HG02943 (cell line): ENCODE measurements around the gene SBNO2.

Experiments
- ATAC-seq: cut with Tn5 transposase; IDR thresholded peaks from one replicate; pipeline ENCODE4 v1.9.1; 2021; ENCODE audit warnings: mild to moderate bottlenecking, low read depth, moderate library complexity; ENCODE audit not compliant: unreplicated experiment

Gene SBNO2

DNA sequence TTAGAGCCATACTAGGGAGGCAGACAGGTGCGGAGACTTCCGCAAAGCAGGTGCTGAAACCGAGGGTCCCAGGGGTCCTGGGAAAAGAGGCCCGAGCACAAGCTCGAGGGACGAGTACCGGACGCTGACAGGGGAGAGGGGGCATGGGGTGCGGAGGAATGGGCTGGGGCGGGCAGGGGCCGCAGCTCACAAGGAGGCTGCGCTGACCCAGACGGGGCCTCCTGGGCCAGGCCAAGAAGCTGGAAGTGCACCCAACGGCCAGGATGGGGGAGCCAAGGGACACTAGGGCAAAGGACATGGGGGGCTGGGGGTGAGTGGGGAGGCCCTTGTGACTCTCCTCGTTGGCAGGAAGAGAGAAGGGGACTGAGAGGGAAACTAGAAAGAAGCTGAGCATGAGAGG, 80.7 kb downstream of the SBNO2 start:
- no peak for ATAC-seq

DNA sequence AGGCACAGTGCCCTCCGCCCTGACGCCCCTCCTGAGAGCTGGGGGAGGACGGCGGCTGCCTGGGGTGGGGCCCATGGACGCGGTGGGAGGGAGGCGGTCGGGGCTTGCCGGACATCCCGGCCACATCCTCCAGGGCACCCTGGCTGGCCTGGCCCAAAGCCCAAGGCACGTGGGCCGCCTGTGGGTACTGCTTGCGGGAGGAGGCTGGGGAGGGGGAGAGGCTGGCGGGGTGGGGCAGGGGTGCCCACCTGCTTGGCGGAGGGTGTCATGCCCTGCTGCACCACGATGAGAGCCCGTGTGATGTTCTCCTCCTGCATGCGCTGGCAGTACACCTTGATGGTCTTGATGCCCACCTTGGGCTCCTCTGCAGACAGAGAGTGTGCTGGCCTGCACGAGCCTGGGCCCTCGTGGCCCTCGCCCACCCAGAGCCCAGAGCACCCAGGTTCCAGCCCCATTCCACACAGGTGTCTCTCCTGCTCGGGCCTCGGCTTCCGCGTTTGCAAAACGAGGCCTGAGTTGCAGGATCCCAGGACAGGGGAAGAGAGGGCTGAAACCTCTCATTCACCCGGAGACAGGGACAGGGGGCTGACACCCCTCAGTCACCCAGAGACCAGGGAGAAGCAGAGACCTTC, 82.4 kb downstream of the SBNO2 start:
- no peak for ATAC-seq

DNA sequence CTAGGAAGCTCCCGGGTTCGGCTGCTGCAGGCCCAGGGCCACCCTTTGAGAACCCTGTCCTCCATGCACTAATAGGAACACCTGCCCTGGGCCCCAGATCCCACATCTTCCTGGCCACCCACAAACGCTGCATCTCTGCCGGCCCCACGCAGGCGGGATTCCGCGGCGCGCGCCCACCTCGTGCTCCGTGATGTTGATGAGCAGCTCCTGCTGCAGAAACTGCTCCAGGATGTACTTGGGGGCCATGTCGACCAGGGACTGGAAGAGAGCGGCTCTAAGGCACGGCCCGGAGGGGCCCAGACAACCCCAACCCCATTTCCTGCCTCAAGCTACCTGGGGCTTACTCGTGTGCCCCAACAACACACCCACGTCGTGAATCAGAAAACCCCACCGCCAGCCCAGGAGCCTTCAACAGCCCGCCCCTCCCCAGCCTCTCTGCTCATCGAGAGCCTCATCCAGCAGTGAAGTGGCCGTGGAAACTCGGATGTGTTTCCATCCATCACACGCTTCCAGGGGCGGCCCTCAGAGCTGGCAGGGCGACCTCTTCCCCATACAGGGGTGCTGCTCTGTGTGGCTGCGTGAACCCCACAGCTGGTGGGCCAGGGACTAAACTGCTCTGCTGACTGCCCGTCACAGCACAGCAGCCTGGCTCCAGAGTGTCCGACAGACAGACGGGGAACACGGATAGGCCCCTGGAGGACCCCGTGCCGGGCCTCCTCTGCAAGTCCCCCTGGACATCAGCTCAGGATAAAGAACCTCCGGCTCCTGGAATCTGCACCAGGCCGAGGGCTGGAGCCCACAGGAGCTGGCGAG, 83.1 kb downstream of the SBNO2 start:
- ATAC-seq = no peak

DNA sequence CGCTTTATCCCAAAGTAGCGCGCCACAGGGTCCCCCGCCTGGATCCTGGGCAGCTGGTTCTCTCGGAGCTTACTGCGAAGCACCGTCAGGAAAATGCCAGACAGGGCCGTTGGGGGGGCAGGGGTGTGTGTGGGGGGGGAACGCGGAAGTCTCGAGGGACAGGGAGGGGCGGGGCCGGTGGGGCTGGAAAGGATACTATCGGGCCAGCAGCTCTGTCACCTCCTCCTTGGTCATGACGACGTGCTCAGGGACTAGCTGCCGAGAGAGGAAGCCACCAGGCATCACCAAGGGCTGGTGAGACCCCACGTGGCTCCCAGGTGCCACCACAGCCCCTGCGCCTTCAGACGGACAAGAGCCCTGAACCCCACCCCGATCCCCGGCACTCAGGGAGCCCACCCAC, 84.2 kb downstream of the SBNO2 start:
- no peak for ATAC-seq

DNA sequence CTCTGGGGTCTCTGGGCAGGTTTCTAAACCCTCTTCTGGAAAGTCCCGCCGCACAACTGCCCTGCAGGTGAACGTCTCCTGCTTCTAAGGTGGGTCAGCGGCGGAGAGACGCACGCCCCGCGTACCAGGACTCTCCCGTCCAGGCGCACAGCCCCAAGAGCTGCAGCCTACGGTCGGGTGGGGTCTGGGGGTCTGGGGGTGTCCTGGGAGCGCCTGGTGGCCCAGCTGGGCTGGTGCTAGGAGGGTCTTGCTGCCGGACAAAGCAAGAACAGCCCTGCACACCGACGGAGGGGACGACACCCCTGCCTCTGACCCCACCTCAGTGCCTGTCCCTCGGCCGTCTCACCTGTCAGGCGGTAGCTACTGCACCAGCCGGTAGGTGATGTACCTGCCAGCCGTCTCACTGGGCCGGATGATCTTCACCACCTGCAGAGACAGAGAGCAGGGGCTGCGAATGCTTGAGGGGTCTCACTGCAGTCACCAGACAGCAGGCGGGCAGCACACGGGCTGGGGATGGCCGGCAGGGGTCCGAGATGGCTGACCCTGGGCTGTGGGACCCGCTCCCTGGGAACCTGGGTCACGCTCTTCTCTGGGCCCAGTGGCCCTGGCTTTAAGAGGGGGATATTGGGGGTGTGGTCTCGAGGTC, 84.8 kb downstream of the SBNO2 start:
- ATAC-seq = no peak

DNA sequence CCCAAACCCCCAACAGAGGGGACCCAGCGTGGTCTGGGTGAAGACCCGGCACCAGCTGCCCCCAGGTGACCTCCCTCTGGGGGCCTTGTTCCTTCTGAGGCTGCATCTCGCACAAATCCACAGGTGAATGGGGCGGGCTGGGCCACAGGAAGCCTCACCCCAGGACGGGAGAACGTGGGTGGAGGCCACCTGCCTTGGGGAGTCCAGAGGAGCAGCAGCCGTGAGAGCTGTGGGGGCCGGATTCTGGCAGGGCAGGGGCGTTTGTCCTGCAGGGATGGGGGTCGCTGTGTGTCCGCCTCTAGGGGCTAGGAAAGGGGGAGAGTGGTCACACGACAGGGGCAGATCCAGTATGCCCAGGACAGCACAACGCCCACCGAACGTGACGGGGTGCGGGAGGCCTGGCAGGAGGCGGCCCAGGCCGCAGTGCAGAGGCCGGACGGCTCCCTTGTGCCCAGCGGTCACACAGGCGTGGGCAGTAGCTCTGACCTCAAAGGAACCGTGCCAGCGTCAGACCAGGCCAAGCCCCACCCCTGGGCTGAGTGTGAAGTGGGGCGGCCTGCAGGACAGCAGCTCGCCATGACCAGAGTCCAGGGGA, 85.6 kb downstream of the SBNO2 start:
- ATAC-seq = no peak

DNA sequence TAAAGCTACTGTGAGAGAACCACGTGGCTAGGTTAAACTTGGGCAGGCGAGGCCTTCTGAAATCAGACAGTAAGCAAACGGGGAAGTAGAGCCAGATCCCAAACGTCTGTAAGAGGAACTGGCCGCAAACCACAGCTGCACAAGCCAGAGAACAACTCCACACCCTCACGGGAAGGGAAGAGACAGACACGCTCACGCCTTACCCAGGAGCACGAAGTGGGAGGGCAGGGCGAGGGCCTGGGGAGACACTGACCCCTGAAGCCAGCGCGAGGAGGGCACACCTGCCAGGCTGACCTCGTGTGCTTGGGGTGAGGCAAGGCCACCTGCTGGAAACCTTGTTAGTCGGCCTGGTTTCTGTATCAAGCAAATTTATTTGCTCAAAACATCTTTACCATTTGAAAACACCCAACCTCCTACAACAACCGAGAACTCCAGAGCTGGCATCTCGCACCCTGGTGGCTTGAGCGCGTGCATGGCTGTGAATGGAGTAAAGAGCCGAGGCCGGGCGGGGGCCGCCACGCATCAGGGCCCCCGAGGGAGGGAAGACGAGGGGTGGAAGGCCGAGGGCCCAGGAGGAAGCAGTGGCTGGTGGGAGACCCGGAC, 86.2 kb downstream of the SBNO2 start:
- ATAC-seq = no peak

DNA sequence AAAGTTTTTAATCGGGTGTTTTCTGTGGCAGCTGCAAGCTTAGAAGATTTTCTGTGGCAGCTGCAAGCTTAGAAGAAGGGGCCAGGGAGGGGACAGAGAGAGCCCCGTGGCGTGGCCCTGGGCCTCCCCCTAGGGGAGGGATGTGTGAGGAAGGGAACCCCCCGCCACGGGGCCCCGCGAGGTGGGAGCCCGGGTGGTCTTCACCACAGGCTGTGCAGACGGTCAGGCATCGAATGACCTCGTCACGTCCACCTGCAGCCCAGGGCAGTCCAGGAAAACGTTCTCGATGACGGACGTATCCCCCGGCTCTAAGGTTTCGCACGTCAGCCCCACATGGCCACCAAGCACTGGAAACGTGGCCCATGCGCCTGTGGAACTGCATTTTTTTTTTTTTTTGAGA, 87.5 kb downstream of the SBNO2 start:
- ATAC-seq = no peak

DNA sequence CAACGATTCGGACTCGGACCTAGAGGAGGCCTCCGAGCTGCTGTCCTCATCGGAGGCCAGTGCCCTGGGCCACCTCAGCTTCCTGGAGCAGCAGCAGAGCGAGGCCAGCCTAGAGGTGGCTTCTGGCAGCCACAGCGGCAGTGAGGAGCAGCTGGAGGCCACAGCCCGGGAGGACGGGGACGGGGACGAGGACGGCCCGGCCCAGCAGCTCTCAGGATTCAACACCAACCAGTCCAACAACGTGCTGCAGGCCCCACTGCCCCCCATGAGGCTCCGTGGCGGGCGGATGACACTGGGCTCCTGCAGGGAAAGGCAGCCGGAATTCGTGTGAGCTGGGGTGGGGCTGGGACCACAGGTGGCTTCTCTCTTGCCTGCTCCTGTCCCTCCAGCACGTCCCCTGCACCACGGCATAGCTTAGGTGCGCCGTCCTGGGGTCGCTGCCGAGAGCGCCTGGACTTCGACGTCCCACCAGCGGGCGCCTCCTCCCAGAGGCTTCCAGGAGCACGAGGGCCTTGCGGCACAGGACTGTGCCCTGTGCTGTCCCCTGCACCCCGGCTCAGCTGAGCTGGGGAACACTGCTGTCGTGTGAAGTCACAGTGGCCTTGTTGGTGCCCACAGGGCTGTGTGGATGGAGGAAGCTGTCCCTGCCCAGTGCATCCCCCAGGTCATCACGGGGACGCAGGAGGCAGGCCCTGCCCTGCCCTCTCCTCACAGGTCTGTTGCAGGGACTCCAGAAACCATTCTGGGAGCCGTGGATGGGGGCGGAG, 88.2 kb downstream of the SBNO2 start:
- ATAC-seq = no peak

DNA sequence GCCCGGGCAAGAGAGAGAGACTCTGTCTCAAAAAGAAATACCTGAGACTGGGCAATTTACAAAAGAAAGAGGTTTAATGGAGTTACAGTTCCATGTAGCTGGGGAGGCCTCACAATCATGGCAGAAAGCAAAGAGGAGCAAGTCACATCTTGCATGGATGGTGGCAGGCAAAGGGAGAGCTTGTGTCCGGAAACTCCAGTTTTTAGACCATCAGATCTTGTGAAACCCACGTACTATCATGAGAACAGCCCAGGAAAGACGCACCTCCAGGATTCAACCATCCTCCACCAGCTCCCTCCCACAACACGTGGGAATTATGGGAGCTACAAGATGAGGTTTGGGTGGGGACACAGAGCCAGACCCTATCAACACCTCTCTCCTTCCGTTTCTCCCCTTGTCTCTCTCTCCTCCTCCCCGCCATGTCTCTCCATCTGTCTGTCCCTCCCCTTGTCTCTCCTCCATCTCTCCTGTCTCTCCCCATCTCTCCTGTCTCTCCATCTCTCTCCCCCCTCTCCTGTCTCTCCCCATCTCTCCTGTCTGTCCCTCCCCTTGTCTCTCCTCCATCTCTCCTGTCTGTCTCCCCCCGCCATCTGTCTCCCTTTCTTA, 88.9 kb downstream of the SBNO2 start:
- no peak for ATAC-seq

DNA sequence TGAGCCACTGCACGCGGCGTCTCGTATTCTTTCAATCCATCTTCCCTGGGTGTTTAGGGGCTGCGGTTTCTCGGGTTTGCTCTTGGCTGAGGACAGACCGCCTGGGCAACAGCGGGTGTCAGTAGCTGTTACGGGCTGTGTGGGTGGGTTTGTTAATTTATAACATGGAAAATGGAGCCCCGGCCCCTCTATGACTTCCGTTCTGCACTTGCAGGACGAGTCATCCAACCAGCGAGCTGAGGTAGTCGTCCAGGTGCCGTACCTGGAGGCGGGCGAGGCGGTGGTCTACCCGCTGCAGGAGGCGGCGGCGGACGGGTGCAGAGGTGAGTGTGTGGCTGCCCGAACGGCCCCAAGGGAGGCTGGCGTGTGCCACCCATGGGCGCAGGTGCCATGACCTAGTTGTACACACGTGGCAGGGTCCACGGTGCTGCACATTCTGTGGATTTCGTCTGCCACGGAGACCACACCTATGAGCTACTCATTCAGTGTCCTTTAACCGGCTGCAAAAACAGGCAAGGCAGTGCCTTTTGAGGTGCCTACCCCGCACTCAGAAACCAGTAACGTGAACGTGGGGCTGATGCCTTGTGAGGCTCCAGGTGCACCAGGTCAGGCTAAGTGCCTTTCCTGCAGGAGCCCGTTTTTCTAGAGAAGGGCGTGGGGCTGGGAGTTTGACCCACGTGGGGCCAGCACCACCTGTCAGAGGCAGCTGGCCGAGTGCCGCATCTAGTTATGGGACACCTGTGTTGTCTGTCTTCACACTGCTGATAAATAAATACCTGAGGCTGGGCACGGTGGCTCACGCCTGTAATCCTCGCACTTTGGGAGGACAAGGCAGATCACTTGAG, 89.8 kb downstream of the SBNO2 start:
- ATAC-seq = no peak

DNA sequence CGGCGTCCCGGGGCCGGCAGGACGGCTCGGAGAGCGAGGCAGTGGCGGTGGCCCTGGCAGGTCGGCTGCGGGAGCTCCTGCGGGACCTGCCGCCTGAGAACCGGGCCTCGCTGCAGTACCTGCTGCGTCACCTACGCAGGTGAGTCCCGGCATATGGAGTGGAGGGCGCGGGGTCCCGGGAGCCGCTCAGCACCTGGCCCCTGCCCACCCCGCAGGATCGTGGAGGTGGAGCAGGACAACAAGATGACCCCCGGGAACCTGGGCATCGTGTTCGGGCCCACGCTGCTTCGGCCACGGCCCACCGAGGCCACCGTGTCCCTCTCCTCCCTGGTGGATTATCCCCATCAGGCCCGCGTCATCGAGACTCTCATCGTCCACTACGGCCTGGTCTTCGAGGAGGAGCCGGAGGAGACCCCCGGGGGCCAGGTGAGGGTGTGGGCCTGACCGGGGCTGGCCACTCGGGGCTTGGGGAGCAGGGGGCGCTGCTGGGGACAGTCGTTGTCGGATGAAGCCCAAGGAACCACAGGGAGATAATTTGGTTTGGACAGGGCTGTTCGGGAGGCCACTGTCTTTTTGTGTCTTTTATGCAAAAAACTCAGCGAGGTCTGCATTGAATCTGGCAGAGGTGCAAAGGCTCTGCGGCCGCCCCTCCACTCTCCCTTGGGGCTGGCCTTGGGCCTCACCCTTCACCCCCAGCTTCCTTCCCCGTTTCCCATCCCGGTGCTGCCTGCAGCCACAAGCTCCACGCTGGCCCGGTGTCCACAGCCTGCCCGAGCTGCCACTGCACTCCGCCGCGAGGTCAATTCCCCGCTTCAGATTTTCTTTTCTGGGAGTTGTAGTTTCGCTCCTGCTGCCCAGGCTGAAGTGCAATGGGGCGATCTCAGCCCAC, 90.9 kb downstream of the SBNO2 start:
- ATAC-seq = no peak

DNA sequence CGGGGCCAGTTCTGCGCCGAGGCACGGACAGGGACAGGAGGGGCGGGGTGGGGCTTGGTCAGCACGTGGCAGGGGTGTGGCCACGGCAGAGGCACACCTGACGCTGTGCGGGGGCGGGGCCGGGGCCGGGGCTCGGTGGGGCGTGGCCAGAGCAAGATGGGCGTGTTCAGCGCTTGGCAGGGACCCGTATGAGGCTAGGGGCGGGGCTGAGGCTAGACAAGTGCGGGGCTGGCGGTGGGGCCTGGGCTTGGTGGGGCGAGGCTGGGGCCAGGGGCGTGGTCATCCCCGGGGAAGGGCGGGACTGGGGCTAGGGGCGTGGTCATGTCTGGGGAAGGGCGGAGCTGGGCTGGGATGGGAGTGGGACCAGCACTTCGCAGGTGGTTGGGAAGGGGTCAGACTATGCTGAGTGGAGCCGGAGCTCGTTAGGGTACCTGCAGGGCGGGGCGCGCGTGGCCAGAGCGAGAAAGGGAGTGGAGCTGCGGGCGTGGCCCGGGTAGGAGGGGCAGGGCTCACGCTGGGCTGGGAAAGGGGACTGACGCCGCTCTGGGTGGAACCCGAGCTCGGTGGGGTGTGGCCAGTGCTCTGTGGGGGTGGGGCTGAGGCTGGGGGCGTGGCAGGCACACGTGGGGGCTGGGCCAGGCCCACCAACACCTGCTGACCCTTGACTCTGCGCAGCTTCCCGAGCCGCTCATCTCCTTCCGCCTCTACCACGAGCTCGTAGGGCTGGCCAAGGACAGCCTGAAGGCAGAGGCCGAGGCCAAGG, 91.7 kb downstream of the SBNO2 start:
- no peak for ATAC-seq

DNA sequence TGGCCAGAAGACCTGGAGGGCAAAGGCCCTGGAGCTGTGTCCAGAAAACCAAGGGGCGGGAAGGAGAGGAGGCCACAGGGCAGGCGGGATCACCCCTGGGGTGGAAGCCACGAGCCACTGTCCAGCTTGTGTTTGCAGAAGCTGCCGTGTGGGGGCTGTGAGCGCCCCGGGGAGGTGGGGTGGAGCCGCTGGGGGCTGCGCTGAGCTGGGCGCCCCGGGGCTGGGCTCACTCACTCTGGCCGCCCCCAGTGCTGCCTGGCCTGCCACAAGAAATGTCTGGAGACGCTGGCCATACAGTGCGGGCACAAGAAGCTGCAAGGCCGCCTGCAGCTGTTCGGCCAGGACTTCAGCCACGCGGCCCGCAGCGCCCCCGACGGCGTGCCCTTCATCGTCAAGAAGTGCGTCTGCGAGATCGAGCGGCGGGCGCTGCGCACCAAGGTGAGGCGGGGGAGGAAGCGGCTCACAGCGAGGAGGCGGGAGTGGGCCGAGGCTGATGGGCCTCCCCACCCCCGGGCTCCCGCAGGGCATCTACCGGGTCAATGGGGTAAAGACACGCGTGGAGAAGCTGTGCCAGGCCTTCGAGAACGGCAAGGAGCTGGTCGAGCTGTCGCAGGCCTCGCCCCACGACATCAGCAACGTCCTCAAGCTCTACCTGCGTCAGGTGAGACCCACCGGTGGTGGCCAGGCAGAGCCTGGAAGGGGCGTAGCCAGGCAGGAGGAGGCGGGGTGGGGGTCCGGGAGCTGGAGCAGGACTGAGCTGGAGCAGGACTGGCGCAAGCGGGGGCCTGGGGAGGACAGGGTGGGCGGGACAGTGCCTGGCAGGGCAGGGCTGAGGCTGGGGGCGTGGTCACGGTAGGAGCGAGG, 92.5 kb downstream of the SBNO2 start:
- ATAC-seq = no peak

DNA sequence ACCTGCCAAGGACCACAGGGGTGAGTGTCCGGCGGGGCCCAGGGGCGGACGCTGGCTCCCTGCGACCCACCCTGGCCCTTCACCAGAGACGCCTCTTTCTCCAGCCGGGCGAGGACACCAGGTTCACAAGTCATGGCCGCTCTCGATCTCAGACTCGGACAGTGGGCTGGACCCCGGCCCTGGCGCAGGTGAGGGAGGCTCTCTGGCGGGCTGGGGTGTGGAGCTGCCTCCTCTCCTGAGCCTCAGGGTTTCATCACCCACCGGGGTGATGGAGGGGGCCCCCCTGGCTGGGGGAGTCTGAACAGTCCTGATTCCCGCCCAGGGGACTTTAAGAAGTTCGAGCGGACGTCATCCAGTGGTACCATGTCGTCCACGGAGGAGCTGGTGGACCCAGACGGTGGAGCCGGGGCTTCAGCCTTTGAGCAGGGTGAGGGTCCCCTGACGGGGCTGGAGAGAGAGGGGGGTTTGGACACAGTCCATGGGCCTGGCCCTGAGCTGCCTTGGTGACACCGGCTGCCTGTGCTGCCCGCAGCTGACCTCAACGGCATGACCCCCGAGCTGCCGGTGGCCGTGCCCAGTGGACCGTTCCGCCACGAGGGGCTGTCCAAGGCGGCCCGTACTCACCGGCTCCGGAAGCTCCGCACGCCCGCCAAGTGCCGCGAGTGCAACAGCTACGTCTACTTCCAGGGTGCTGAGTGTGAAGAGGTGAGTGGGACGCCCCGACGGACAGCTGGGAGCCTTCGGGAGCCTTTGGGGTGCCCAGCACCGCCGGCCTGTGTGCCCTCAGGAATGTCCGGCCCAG, 93.5 kb downstream of the SBNO2 start:
- ATAC-seq = no peak
